Mesodermal cell (in vitro differentiated cells): ENCODE results near the gene SC5D.

Experiments used
- H3K27ac ChIP-seq: 2 replicates; pipeline ENCODE4 v1.7.0; 2013; ENCODE audit warnings: mild to moderate bottlenecking, low read depth, low read length, moderate library complexity; ENCODE audit not compliant: severe bottlenecking
- H3K36me3 ChIP-seq: 2 replicates; pipeline ENCODE4 v1.7.1; 2013; ENCODE audit warnings: mild to moderate bottlenecking, low read length, moderate library complexity; ENCODE audit not compliant: control insufficient read depth, insufficient read depth
- H3K4me1 ChIP-seq: one replicate; pipeline ENCODE4 v1.7.1; 2013; ENCODE audit warnings: mild to moderate bottlenecking, low read length; ENCODE audit not compliant: insufficient read depth, control insufficient read depth, poor library complexity, severe bottlenecking
- H3K4me3 ChIP-seq: 2 replicates; pipeline ENCODE4 v1.7.0; 2013; ENCODE audit warnings: low read length, control low read depth, mild to moderate bottlenecking; ENCODE audit not compliant: insufficient read depth, poor library complexity, severe bottlenecking; ENCODE audit errors: extremely low read depth
- H3K9me3 ChIP-seq: 2 replicates; pipeline ENCODE4 v1.7.1; 2013; ENCODE audit warnings: mild to moderate bottlenecking, low read length, moderate library complexity; ENCODE audit not compliant: control insufficient read depth
- WGBS, 2 experiments: methylation state at CpG; one replicate each; pipeline ENCODE4 v1.1.5; 2013; ENCODE audit warnings: missing lambda C conversion rate in 2 of 2; ENCODE audit not compliant: insufficient coverage in 2 of 2; 5-methylcytosine and 5-hydroxymethylcytosine counted together

SC5D gene

DNA sequence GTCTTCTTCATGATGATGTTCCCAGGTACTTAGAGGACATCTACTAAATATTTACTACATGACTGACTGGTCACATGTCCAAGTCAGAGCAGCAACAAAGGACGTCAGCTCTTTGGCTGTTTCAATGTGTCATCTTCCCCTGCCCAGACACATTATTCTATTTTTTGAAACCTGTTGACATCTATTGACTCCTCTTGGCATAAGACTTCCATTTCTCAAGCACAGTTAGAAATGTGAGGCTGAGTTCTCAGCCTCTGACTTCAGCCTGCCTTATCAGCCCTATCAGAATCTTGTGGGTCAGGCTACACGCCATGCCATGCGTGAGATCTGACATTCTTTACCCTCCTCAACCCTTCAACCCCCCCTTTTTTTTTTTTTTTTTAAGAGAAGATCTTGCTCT, 63.8 kb downstream of the SC5D start:
- Histone ChIP-seq H3K9me3 (no peaks in the 10 kb centered on the region), H3K27ac (no peak overlapping the region), H3K36me3 (no peaks in the 10 kb centered on the region), H3K4me1 (no peaks in the 10 kb centered on the region), H3K4me3 (no peak overlapping the region)
- 100% methylated on average over 1 of the region's 3 CpGs for WGBS, 2 experiments
